Measurements from ENCODE around the gene TUT7. TPM values are rescaled to one million over a fixed set of nuclear protein-coding genes. Genes with fewer than 3 reads are reported as not detected.

Gene TUT7
- total and polyA plus RNA-seq, 5 donors from 2014 or later = 17.3 to 75.4 (median 23.5) TPM

GRCh38 chr9:86353655-86354010 is 577 bp downstream of the TUT7 start:
- H3K27ac ChIP-seq (ENCODE audit: insufficient read depth, low read length, poor library complexity, severe bottlenecking) = peak overlapping the region; percentile 82
- H3K27me3 Mint-ChIP-seq = peaks cover 12% of the 10 kb centered on the region
- no peaks in the 10 kb centered on the region for H3K27me3 ChIP-seq (ENCODE audit: control insufficient read depth, insufficient read depth, low read length)
- no peaks in the 10 kb centered on the region for H3K9me3 ChIP-seq (ENCODE audit: control insufficient read depth in 2 of 2, low read length in 2 of 2)
- H3K9me3 Mint-ChIP-seq = no peaks in the 10 kb centered on the region
- no peaks in the 10 kb centered on the region for H3K36me3 ChIP-seq (ENCODE audit: control insufficient read depth, insufficient read depth, low read length)
- peak overlapping the region; percentile 97 to 99 (median 98) for H3K4me3 Mint-ChIP-seq
- ATAC-seq (ENCODE audit: low read depth in 2 of 2) (no peak), DNase-seq (peak in 2 of 3 donors; percentile 24 to 53)
- peaks cover 22 to 57% (median 43%) of the 10 kb centered on the region in 4 donors for H3K4me1 Mint-ChIP-seq
- peaks cover 11% of the 10 kb centered on the region for H3K36me3 Mint-ChIP-seq
- H3K4me3 ChIP-seq (ENCODE audit: low read depth, low read length) = peak overlapping the region; percentile 99
- H3K4me1 ChIP-seq (ENCODE audit: control insufficient read depth, insufficient read depth, low read length, poor library complexity, severe bottlenecking) = peaks cover 49% of the 10 kb centered on the region
- H3K27ac Mint-ChIP-seq = peak overlapping the region; percentile 87 to 97 (median 97)

- ATAC-seq (ENCODE audit: low read depth in 2 of 2) (no peak), DNase-seq (peak in 2 of 3 donors; percentile 48 to 66)
- Histone ChIP-seq H3K27me3 (ENCODE audit: control insufficient read depth, insufficient read depth, low read length) (no peaks in the 10 kb centered on the region), H3K4me1 (ENCODE audit: control insufficient read depth, insufficient read depth, low read length, poor library complexity, severe bottlenecking) (peaks cover 59% of the 10 kb centered on the region), H3K27ac (ENCODE audit: insufficient read depth, low read length, poor library complexity, severe bottlenecking) (peak overlapping the region; percentile 82), H3K9me3 (ENCODE audit: control insufficient read depth in 2 of 2, low read length in 2 of 2) (no peaks in the 10 kb centered on the region), H3K4me3 (ENCODE audit: low read depth, low read length) (peak overlapping the region; percentile 99), H3K36me3 (ENCODE audit: control insufficient read depth, insufficient read depth, low read length) (peaks cover 3% of the 10 kb centered on the region)
- peaks cover 33 to 68% (median 50%) of the 10 kb centered on the region in 4 donors for H3K4me1 Mint-ChIP-seq
- H3K4me3 Mint-ChIP-seq = peak overlapping the region; percentile 97 to 99 (median 98)
- peaks cover 1% of the 10 kb centered on the region for H3K27me3 Mint-ChIP-seq
- peak overlapping the region; percentile 72 to 97 (median 76) for H3K27ac Mint-ChIP-seq
- peaks cover 20% of the 10 kb centered on the region for H3K36me3 Mint-ChIP-seq
- H3K9me3 Mint-ChIP-seq = no peaks in the 10 kb centered on the region
Observed at GRCh38 chr9:86352440-86353077, 1.7 kb downstream of the TUT7 start.

- no peak for DNase-seq
- peak overlapping the region; percentile 82 for H3K27ac ChIP-seq (ENCODE audit: insufficient read depth, low read length, poor library complexity, severe bottlenecking)
Observed at GRCh38 chr9:86351880-86352279, 2.3 kb downstream of the TUT7 start.

GRCh38 chr9:86350006-86350760 is 4.0 kb downstream of the TUT7 start:
- no peak overlapping the region for H3K27ac ChIP-seq (ENCODE audit: insufficient read depth, low read length, poor library complexity, severe bottlenecking)
- peak overlapping the region; percentile 99 for H3K4me3 ChIP-seq (ENCODE audit: low read depth, low read length)
- no peaks in the 10 kb centered on the region for H3K9me3 ChIP-seq (ENCODE audit: control insufficient read depth in 2 of 2, low read length in 2 of 2)
- peaks cover 27% of the 10 kb centered on the region for H3K36me3 Mint-ChIP-seq
- H3K4me3 Mint-ChIP-seq = peak overlapping the region; percentile 77 to 98 (median 82)
- peaks cover 74% of the 10 kb centered on the region for H3K4me1 ChIP-seq (ENCODE audit: control insufficient read depth, insufficient read depth, low read length, poor library complexity, severe bottlenecking)
- DNase-seq = no peak
- H3K27ac Mint-ChIP-seq = no peak overlapping the region
- peaks cover 39 to 85% (median 64%) of the 10 kb centered on the region in 4 donors for H3K4me1 Mint-ChIP-seq
- H3K36me3 ChIP-seq (ENCODE audit: control insufficient read depth, insufficient read depth, low read length) = peaks cover 15% of the 10 kb centered on the region
- no peaks in the 10 kb centered on the region for H3K9me3 Mint-ChIP-seq
- no peaks in the 10 kb centered on the region for H3K27me3 ChIP-seq (ENCODE audit: control insufficient read depth, insufficient read depth, low read length)
- ATAC-seq (ENCODE audit: low read depth in 2 of 2) = no peak
- no peaks in the 10 kb centered on the region for H3K27me3 Mint-ChIP-seq

More at GRCh38 chr9:86351880-86352279, 2.3 kb downstream of the TUT7 start:
- H3K36me3 ChIP-seq (ENCODE audit: control insufficient read depth, insufficient read depth, low read length) = peaks cover 3% of the 10 kb centered on the region
- no peaks in the 10 kb centered on the region for H3K9me3 ChIP-seq (ENCODE audit: control insufficient read depth in 2 of 2, low read length in 2 of 2)
- H3K4me3 Mint-ChIP-seq = peak overlapping the region; percentile 91 to 98 (median 98)
- no peaks in the 10 kb centered on the region for H3K27me3 Mint-ChIP-seq
- H3K4me1 ChIP-seq (ENCODE audit: control insufficient read depth, insufficient read depth, low read length, poor library complexity, severe bottlenecking) = peaks cover 66% of the 10 kb centered on the region
- H3K27ac Mint-ChIP-seq = peak overlapping the region in 2 of 3 donors; percentile 78 to 97
- peak overlapping the region; percentile 99 for H3K4me3 ChIP-seq (ENCODE audit: low read depth, low read length)
- H3K9me3 Mint-ChIP-seq = no peaks in the 10 kb centered on the region
- no peaks in the 10 kb centered on the region for H3K27me3 ChIP-seq (ENCODE audit: control insufficient read depth, insufficient read depth, low read length)
- ATAC-seq (ENCODE audit: low read depth in 2 of 2) = no peak
- H3K36me3 Mint-ChIP-seq = peaks cover 20% of the 10 kb centered on the region
- H3K4me1 Mint-ChIP-seq = peaks cover 39 to 73% (median 55%) of the 10 kb centered on the region in 4 donors

GRCh38 chr9:86349271-86349670 is 4.9 kb downstream of the TUT7 start:
- no peak overlapping the region for H3K27ac Mint-ChIP-seq
- DNase-seq (no peak), ATAC-seq (ENCODE audit: low read depth in 2 of 2) (no peak)
- H3K27me3 ChIP-seq (ENCODE audit: control insufficient read depth, insufficient read depth, low read length) = no peaks in the 10 kb centered on the region
- no peaks in the 10 kb centered on the region for H3K9me3 Mint-ChIP-seq
- peaks cover 34% of the 10 kb centered on the region for H3K36me3 Mint-ChIP-seq
- no peaks in the 10 kb centered on the region for H3K9me3 ChIP-seq (ENCODE audit: control insufficient read depth in 2 of 2, low read length in 2 of 2)
- H3K4me3 ChIP-seq (ENCODE audit: low read depth, low read length) = peak overlapping the region; percentile 54
- H3K36me3 ChIP-seq (ENCODE audit: control insufficient read depth, insufficient read depth, low read length) = peaks cover 23% of the 10 kb centered on the region
- peaks cover 39 to 82% (median 61%) of the 10 kb centered on the region in 4 donors for H3K4me1 Mint-ChIP-seq
- no peaks in the 10 kb centered on the region for H3K27me3 Mint-ChIP-seq
- H3K4me1 ChIP-seq (ENCODE audit: control insufficient read depth, insufficient read depth, low read length, poor library complexity, severe bottlenecking) = peaks cover 68% of the 10 kb centered on the region
- H3K27ac ChIP-seq (ENCODE audit: insufficient read depth, low read length, poor library complexity, severe bottlenecking) = no peak overlapping the region
- H3K4me3 Mint-ChIP-seq = peak overlapping the region; percentile 36 to 79 (median 65)

- Mint-ChIP-seq H3K4me3 (peak overlapping the region; percentile 62 to 86 (median 72)), H3K27me3 (no peaks in the 10 kb centered on the region), H3K9me3 (no peaks in the 10 kb centered on the region), H3K4me1 (peaks cover 39 to 79% (median 60%) of the 10 kb centered on the region in 4 donors), H3K27ac (peak overlapping the region in 2 of 3 donors; percentile 67 to 68), H3K36me3 (peaks cover 38% of the 10 kb centered on the region)
- no peaks in the 10 kb centered on the region for H3K27me3 ChIP-seq (ENCODE audit: control insufficient read depth, insufficient read depth, low read length)
- no peak for ATAC-seq (ENCODE audit: low read depth in 2 of 2)
- no peak for DNase-seq
- peaks cover 36% of the 10 kb centered on the region for H3K36me3 ChIP-seq (ENCODE audit: control insufficient read depth, insufficient read depth, low read length)
- H3K4me3 ChIP-seq (ENCODE audit: low read depth, low read length) = peak overlapping the region; percentile 51
- H3K4me1 ChIP-seq (ENCODE audit: control insufficient read depth, insufficient read depth, low read length, poor library complexity, severe bottlenecking) = peaks cover 61% of the 10 kb centered on the region
- no peaks in the 10 kb centered on the region for H3K9me3 ChIP-seq (ENCODE audit: control insufficient read depth in 2 of 2, low read length in 2 of 2)
- H3K27ac ChIP-seq (ENCODE audit: insufficient read depth, low read length, poor library complexity, severe bottlenecking) = no peak overlapping the region
Observed at GRCh38 chr9:86347991-86348390, 6.2 kb downstream of the TUT7 start.

GRCh38 chr9:86344818-86345217 is 9.4 kb downstream of the TUT7 start:
- no peaks in the 10 kb centered on the region for H3K27me3 Mint-ChIP-seq
- peak overlapping the region in 2 of 3 donors; percentile 41 to 79 for H3K27ac Mint-ChIP-seq
- no peak overlapping the region for H3K4me3 Mint-ChIP-seq
- H3K9me3 Mint-ChIP-seq = no peaks in the 10 kb centered on the region
- ATAC-seq (ENCODE audit: low read depth in 2 of 2) = no peak
- Histone ChIP-seq H3K36me3 (ENCODE audit: control insufficient read depth, insufficient read depth, low read length) (peaks cover 66% of the 10 kb centered on the region), H3K27ac (ENCODE audit: insufficient read depth, low read length, poor library complexity, severe bottlenecking) (no peak overlapping the region), H3K27me3 (ENCODE audit: control insufficient read depth, insufficient read depth, low read length) (no peaks in the 10 kb centered on the region), H3K4me1 (ENCODE audit: control insufficient read depth, insufficient read depth, low read length, poor library complexity, severe bottlenecking) (peaks cover 34% of the 10 kb centered on the region), H3K4me3 (ENCODE audit: low read depth, low read length) (no peak overlapping the region), H3K9me3 (ENCODE audit: control insufficient read depth in 2 of 2, low read length in 2 of 2) (no peaks in the 10 kb centered on the region)
- H3K4me1 Mint-ChIP-seq = peaks cover 35 to 67% (median 51%) of the 10 kb centered on the region in 4 donors
- DNase-seq = no peak
- H3K36me3 Mint-ChIP-seq = peaks cover 57% of the 10 kb centered on the region

Data from CD4-positive, CD25-positive, alpha-beta regulatory T cell (primary cell).